A549 (cell line): ENCODE data around the gene UBE2O. TPM values are rescaled to one million over a fixed set of nuclear protein-coding genes. Genes with fewer than 3 reads are reported as not detected.

ENCODE experiments used
- ATAC-seq, 2 experiments: fragments of 200-7000 bp in 1 of 2; fragments of >200 bp in 1 of 2; cut with Nextera tagmentation in 1 of 2; cut with Tn5 transposase in 1 of 2; 3 replicates each; pipeline versions ENCODE4 v1.8.0 to v1.9.1; 2018 to 2020; ENCODE audit warnings: mild to moderate bottlenecking in 1 of 2, moderate library complexity in 1 of 2
- CTCF ChIA-PET: fragments of 300-600 bp; sonication (Branson Sonifier 250); formaldehyde crosslinking; extraction: SDS; loops from one replicate; lab custom pipeline; 2021; ENCODE audit warnings: antibody characterized with exemption, inconsistent platforms; lab: Yijun Ruan, JAX
- POLR2A ChIA-PET: fragments of 350-600 bp; formaldehyde crosslinking; extraction: SDS; loops from one replicate; lab custom pipeline; 2021; ENCODE audit warnings: antibody characterized with exemption, inconsistent platforms; lab: Yijun Ruan, JAX
- DNase-seq, 2 experiments: peaks; one replicate each; pipeline versions ENCODE4 v3.0.0 to v3.0.0-alpha.2; 2011 to 2016; ENCODE audit warnings: low read depth in 1 of 2, low spot score in 1 of 2
- FAIRE-seq: peaks from 2 replicates; lab custom pipeline; 2011; peaks lifted over from hg19 to GRCh38; lab: Jason Lieb, UNC
- H3K27ac ChIP-seq, 2 experiments: fragments of >200 bp; sonication (Bioruptor Twin); formaldehyde crosslinking; 3 replicates each; pipeline ENCODE4 v1.5.1; 2016 to 2017
- H3K4me1 ChIP-seq: fragments of >200 bp; sonication (Bioruptor Twin); formaldehyde crosslinking; 3 replicates; pipeline ENCODE4 v1.6.1; 2016
- H3K4me2 ChIP-seq: fragments of >200 bp; sonication (Bioruptor Twin); formaldehyde crosslinking; 3 replicates; pipeline ENCODE4 v1.6.1; 2016
- H3K4me3 ChIP-seq: fragments of >200 bp; sonication (Bioruptor Twin); formaldehyde crosslinking; 3 replicates; pipeline ENCODE4 v1.5.1; 2016
- H3K9me3 ChIP-seq: fragments of >200 bp; sonication (Bioruptor Twin); formaldehyde crosslinking; 3 replicates; pipeline ENCODE4 v1.6.1; 2016
- CBX2 ChIP-seq: fragments of 200-600 bp; sonication (generic); IDR thresholded peaks from 2 replicates; pipeline ENCODE4 v1.6.1; 2016; ENCODE audit warnings: low read depth, mild to moderate bottlenecking, borderline replicate concordance
- EHF ChIP-seq: fragments of 250-450 bp; sonication (Bioruptor Pico); IDR thresholded peaks from 2 replicates; pipeline ENCODE4 v1.5.0; 2020; ENCODE audit warnings: mild to moderate bottlenecking
- EHMT2 ChIP-seq: fragments of 200-600 bp; sonication (generic); IDR thresholded peaks from 2 replicates; pipeline ENCODE4 v1.6.1; 2016; ENCODE audit warnings: antibody characterized with exemption, low read depth, mild to moderate bottlenecking, moderate library complexity
- EP300 ChIP-seq, 2 experiments: fragments of >200 bp; sonication (Bioruptor Twin); formaldehyde crosslinking; IDR thresholded peaks; 2 replicates in 1 of 2; 3 replicates in 1 of 2; pipeline ENCODE4 v1.6.1; 2016 to 2017
- ESRRA ChIP-seq: fragments of 150-350 bp; IDR thresholded peaks from 2 replicates; pipeline ENCODE4 v1.6.1; 2014; ENCODE audit warnings: mild to moderate bottlenecking, low read length, borderline replicate concordance
- FOSB ChIP-seq: fragments of 250-450 bp; sonication (Bioruptor Pico); IDR thresholded peaks from 2 replicates; pipeline ENCODE4 v1.5.0; 2020; ENCODE audit warnings: mild to moderate bottlenecking, moderate library complexity
- FOSL2 ChIP-seq, 2 experiments: fragments of 450-650 bp in 1 of 2; fragments of >200 bp in 1 of 2; sonication (Bioruptor Twin) in 1 of 2; formaldehyde crosslinking; IDR thresholded peaks; 2 replicates each; pipeline versions ENCODE4 v1.5.0 to v1.6.1; 2016 to 2020; ENCODE audit warnings: mild to moderate bottlenecking in 1 of 2, moderate library complexity in 1 of 2
- FOXS1 ChIP-seq: fragments of 250-450 bp; sonication (Bioruptor Pico); IDR thresholded peaks from 2 replicates; pipeline ENCODE4 v1.5.0; 2020; ENCODE audit warnings: mild to moderate bottlenecking, moderate library complexity
- HEYL ChIP-seq: fragments of 250-450 bp; sonication (Bioruptor Pico); IDR thresholded peaks from 2 replicates; pipeline ENCODE4 v1.8.0; 2021; ENCODE audit warnings: mild to moderate bottlenecking, moderate library complexity
- HOXB13 ChIP-seq: fragments of 250-450 bp; sonication (Bioruptor Pico); IDR thresholded peaks from 2 replicates; pipeline ENCODE4 v1.5.0; 2020; ENCODE audit warnings: low read depth, mild to moderate bottlenecking, moderate library complexity
- HOXB5 ChIP-seq: fragments of 250-450 bp; sonication (Bioruptor Pico); IDR thresholded peaks from 2 replicates; pipeline ENCODE4 v1.5.0; 2020; ENCODE audit warnings: mild to moderate bottlenecking, moderate library complexity
- KDM5A ChIP-seq: fragments of 200-600 bp; sonication (generic); IDR thresholded peaks from 2 replicates; pipeline ENCODE4 v1.6.1; 2016; ENCODE audit warnings: antibody characterized with exemption, mild to moderate bottlenecking
- MAFK ChIP-seq: fragments of 450-650 bp; IDR thresholded peaks from 2 replicates; pipeline ENCODE4 v1.6.1; 2014; ENCODE audit not compliant: partially characterized antibody
- NFE2L2 ChIP-seq: fragments of 150-350 bp; conservative IDR thresholded peaks from 2 replicates; pipeline ENCODE4 v1.6.1; 2014; ENCODE audit warnings: low read length
- POLR2A ChIP-seq: IDR thresholded peaks from 2 replicates; pipeline ENCODE4 v1.6.1; 2012; ENCODE audit warnings: mild to moderate bottlenecking, low read length
- POLR2AphosphoS2 ChIP-seq: conservative IDR thresholded peaks from 2 replicates; pipeline ENCODE4 v1.6.1; 2012; ENCODE audit warnings: low read length, improper control_type of control experiment, inconsistent platforms
- RARB ChIP-seq: fragments of 250-450 bp; sonication (Bioruptor Pico); IDR thresholded peaks from 2 replicates; pipeline ENCODE4 v1.8.0; 2021; ENCODE audit warnings: mild to moderate bottlenecking, moderate library complexity
- RNF2 ChIP-seq: fragments of 200-600 bp; sonication (generic); IDR thresholded peaks from 2 replicates; pipeline ENCODE4 v1.6.1; 2016; ENCODE audit warnings: low read depth, mild to moderate bottlenecking, antibody characterized with exemption, moderate library complexity, borderline replicate concordance
- SMC3 ChIP-seq: fragments of >200 bp; sonication (Bioruptor Twin); formaldehyde crosslinking; IDR thresholded peaks from 3 replicates; pipeline ENCODE4 v1.6.1; 2018; ENCODE audit warnings: inconsistent platforms
- SREBF2 ChIP-seq: fragments of 450-650 bp; IDR thresholded peaks from 2 replicates; pipeline ENCODE4 v1.6.1; 2014; ENCODE audit warnings: mild to moderate bottlenecking, moderate library complexity
- TFCP2L1 ChIP-seq: fragments of 250-450 bp; sonication (Bioruptor Pico); IDR thresholded peaks from 2 replicates; pipeline ENCODE4 v1.5.0; 2021; ENCODE audit warnings: mild to moderate bottlenecking
- ZC3H11A ChIP-seq: fragments of 450-650 bp; IDR thresholded peaks from 2 replicates; pipeline ENCODE4 v1.6.1; 2014; ENCODE audit warnings: antibody characterized with exemption, mild to moderate bottlenecking
- ZSCAN20 ChIP-seq: fragments of 250-450 bp; sonication (Bioruptor Pico); IDR thresholded peaks from 2 replicates; pipeline ENCODE4 v1.8.0; 2022; ENCODE audit warnings: mild to moderate bottlenecking, moderate library complexity
- WGBS: methylation state at CpG from one replicate; pipeline ENCODE4 v1.1.6; 2017; ENCODE audit errors: missing lambda C conversion rate; 5-methylcytosine and 5-hydroxymethylcytosine counted together
- polyA plus RNA-seq, 4 experiments: library from polyadenylated mRNA; depleted of rRNA in 3 of 4; stranded (reverse); fragments of >200 nt; fragmentation: RNase III in 1 of 4; extraction: RNeasy Plus Mini Kit Qiagen cat#74134 plus additional on column Dnase treatment in 1 of 4; gene quantifications; 2 replicates in 3 of 4; 3 replicates in 1 of 4; pipeline ENCODE4 v1.2.3, GENCODE V29; 2011 to 2017
- TF ChIP-seq, protein P1 (sequence below): fragments of >200 bp; sonication (Bioruptor Twin); formaldehyde crosslinking; IDR thresholded peaks from 3 replicates; pipeline ENCODE4 v1.6.1; 2016
- TF ChIP-seq, protein P2 (sequence below): IDR thresholded peaks from 2 replicates; pipeline ENCODE4 v1.6.1; 2012
- TF ChIP-seq, protein P3 (sequence below): fragments of 450-650 bp; IDR thresholded peaks from 2 replicates; pipeline ENCODE4 v1.6.1; 2014; ENCODE audit warnings: antibody characterized with exemption
- TF ChIP-seq, protein P4 (sequence below): fragments of >200 bp; sonication (Bioruptor Twin); formaldehyde crosslinking; IDR thresholded peaks from 2 replicates; pipeline ENCODE4 v1.6.1; 2016
- TF ChIP-seq, protein P5 (sequence below): fragments of 250-450 bp; sonication (Bioruptor Pico); IDR thresholded peaks from 2 replicates; pipeline ENCODE4 v1.5.0; 2021; ENCODE audit warnings: mild to moderate bottlenecking, moderate library complexity, borderline replicate concordance

UBE2O gene
- polyA plus RNA-seq, 2 of the 4 experiments (the other 2 are of a cell fraction) = 22.0 to 25.7 TPM

DNA sequence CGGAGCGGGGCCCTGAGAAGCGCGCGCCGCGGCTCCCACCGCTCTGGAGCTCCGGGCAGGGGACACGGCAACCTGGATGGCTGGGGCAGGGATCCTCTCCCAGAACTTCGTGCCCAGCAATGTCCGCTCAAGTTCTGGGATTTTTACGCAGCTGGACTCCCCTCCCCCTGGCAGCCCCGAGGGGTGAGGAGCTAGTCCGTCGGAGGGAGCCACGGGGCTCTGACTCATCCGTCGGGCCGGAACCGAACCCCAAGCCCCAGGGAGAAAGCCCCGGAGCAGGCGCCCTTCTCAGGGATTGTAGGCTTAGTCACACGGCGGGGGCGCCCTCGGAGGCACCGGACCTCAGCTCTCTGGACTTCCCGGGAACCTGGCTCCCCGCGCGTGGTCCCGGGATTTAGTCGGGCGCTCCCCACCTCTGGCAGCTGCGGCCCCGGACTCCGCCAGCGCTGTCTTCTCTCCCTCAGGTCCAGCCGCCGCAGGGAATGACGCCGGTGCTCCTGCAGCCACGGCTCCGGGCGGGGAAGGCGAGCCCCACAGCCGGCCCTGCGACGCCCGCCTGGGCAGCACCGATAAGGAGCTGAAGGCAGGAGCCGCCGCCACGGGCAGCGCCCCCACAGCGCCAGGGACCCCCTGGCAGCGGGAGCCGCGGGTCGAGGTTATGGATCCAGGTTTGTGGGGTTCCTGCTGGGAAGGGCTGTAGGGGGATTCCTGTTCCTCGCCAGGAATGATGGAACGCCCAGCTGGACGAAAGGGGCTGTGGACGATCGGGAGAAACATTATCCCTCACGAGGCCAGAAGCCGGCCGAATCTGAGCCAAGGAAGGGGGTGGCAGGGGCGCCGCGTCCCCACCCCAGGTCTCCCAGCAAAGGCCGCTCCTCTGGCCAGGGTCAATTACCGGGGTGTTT, 67.7 kb downstream of the UBE2O start:
- 4% methylated on average over 40 of the region's 74 CpGs for WGBS
- no peaks in the 10 kb centered on the region for H3K9me3 ChIP-seq
- TF ChIP-seq EP300 (IDR thresholded peaks at IDR 0.05) (0 out of 5 replicates have a peak, but pooled peaks of 1 of the 2 experiments have one; percentile 11), HOXB5 (CRISPR knock-in tag) (no peak), RARB (CRISPR knock-in tag) (no peak), ZSCAN20 (no peak), FOSL2 (IDR thresholded peaks at IDR 0.05) (no peak; the same call in 1 of the 2 replicates), FOSL2 (CRISPR knock-in tag; IDR thresholded peaks at IDR 0.05) (peak; percentile 80), SMC3 (no peak), MAFK (no peak), HEYL (CRISPR knock-in tag) (no peak), FOXS1 (CRISPR knock-in tag) (no peak), POLR2AphosphoS2 (no peak), ZC3H11A (0 out of 2 replicates have a peak, but pooled peaks have one; percentile 0), NFE2L2 (no peak), TFCP2L1 (CRISPR knock-in tag) (no peak), RNF2 (0 out of 2 replicates have a peak, but pooled peaks have one; percentile 19), KDM5A (no peak)
- TF ChIP-seq, protein P1, sequence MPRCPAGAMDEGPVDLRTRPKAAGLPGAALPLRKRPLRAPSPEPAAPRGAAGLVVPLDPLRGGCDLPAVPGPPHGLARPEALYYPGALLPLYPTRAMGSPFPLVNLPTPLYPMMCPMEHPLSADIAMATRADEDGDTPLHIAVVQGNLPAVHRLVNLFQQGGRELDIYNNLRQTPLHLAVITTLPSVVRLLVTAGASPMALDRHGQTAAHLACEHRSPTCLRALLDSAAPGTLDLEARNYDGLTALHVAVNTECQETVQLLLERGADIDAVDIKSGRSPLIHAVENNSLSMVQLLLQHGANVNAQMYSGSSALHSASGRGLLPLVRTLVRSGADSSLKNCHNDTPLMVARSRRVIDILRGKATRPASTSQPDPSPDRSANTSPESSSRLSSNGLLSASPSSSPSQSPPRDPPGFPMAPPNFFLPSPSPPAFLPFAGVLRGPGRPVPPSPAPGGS = no peak
- H3K27ac ChIP-seq = peak overlapping the region; percentile 71 to 88
- ChIA-PET CTCF (interaction anchor here (0.6 to 43.2 kb wide), 46 partner anchors 10 to 1093 kb away, joined by 3 to 1094 read pairs (median 4); partner anchors contain the start of genes PRCD, PRPSAP1 and QRICH2), POLR2A (interaction anchor here (1.0 to 2.7 kb wide), 6 partner anchors 9 to 120 kb away, joined by 4 to 24 read pairs (median 8); partner anchors contain the start of genes PRPSAP1 and UBALD2)
- peak overlapping the region; percentile 91 for H3K4me2 ChIP-seq
- ATAC-seq = peak; percentile 38 to 52
- H3K4me3 ChIP-seq = peak overlapping the region; percentile 62
- peaks cover 20% of the 10 kb centered on the region for H3K4me1 ChIP-seq
- no peak for FAIRE-seq
- peak; percentile 68 to 77 for DNase-seq

DNA sequence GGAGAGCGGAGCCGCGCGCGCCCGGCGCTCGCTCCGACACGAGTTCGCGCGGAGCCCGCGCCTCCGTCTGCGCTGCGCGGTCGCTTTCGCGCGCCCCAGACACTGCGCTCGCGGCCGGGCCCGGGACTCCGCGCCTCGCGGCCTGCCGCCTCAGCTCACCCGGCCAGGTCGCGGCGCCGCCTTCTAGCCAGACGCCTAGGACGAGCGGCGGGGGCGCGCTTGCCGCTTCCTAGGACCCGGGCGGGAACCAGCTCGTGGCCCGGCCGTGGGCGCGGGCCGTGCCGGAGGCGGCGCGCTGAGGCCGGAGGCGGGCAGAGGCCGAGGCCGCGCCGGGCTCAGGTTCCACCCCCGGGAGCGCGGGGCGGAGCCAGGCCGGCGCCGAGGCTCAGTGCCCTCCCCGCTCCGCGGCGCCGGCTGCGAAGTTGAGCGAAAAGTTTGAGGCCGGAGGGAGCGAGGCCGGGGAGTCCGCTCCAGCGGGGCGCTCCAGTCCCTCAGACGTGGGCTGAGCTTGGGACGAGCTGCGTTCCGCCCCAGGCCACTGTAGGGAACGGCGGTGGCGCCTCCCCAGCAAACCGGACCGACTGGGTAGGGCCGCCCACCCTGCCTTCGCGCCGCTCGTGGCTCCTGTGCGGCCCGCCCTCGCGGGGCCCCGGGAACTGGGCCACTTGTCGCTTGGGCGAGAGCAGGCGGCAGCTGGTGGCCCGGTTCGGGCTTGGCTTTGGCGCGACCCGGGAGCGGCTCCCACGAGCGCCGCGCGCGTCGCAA, 68.5 kb downstream of the UBE2O start, which contains the start of gene SPHK1:
Gene SPHK1 (plus strand): TSS at position 388 of the 765 bp plus-strand sequence. CDS start 1,036 bp downstream, outside the sequence.
- ChIA-PET CTCF (interaction anchor here (0.6 to 43.2 kb wide), 32 partner anchors 9 to 384 kb away, joined by 3 to 1094 read pairs (median 4); partner anchors contain the start of genes CDK3, PRPSAP1 and QRICH2), POLR2A (interaction anchor here (1.0 to 2.7 kb wide), 6 partner anchors 8 to 120 kb away, joined by 4 to 24 read pairs (median 8); partner anchors contain the start of genes PRPSAP1 and UBALD2)
- Histone ChIP-seq H3K4me3 (peak within 1 kb of the TSS; percentile 62), H3K4me1 (peaks cover 20% of the 10 kb centered on the region), H3K4me2 (peak within 1 kb of the TSS; percentile 91), H3K9me3 (no peaks in the 10 kb centered on the region), H3K27ac (peak within 1 kb of the TSS; percentile 71 to 88)
- ATAC-seq = peak; percentile 57 to 69
- WGBS = no CpG with 5 or more reads among the region's 118 CpGs
- DNase-seq = peak; percentile 84 to 90
- no peak for FAIRE-seq
- TF ChIP-seq HOXB13 (0 out of 2 replicates have a peak, but pooled peaks have one; percentile 15), ESRRA (no peak), CBX2 (no peak), EHF (CRISPR knock-in tag) (no peak), POLR2A (peak; percentile 55; the same call in 1 of the 2 replicates), EHMT2 (no peak), EP300 (IDR thresholded peaks at IDR 0.05) (no peak), FOSB (CRISPR knock-in tag) (no peak), SREBF2 (no peak), FOXS1 (CRISPR knock-in tag) (no peak)
- TF ChIP-seq, protein P2, sequence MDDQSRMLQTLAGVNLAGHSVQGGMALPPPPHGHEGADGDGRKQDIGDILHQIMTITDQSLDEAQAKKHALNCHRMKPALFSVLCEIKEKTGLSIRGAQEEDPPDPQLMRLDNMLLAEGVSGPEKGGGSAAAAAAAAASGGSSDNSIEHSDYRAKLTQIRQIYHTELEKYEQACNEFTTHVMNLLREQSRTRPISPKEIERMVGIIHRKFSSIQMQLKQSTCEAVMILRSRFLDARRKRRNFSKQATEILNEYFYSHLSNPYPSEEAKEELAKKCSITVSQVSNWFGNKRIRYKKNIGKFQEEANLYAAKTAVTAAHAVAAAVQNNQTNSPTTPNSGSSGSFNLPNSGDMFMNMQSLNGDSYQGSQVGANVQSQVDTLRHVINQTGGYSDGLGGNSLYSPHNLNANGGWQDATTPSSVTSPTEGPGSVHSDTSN = no peak
- TF ChIP-seq, protein P1 = no peak
- TF ChIP-seq, protein P3, sequence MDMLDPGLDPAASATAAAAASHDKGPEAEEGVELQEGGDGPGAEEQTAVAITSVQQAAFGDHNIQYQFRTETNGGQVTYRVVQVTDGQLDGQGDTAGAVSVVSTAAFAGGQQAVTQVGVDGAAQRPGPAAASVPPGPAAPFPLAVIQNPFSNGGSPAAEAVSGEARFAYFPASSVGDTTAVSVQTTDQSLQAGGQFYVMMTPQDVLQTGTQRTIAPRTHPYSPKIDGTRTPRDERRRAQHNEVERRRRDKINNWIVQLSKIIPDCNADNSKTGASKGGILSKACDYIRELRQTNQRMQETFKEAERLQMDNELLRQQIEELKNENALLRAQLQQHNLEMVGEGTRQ = no peak
- TF ChIP-seq, protein P4, sequence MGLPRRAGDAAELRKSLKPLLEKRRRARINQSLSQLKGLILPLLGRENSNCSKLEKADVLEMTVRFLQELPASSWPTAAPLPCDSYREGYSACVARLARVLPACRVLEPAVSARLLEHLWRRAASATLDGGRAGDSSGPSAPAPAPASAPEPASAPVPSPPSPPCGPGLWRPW = no peak
- TF ChIP-seq, protein P5, sequence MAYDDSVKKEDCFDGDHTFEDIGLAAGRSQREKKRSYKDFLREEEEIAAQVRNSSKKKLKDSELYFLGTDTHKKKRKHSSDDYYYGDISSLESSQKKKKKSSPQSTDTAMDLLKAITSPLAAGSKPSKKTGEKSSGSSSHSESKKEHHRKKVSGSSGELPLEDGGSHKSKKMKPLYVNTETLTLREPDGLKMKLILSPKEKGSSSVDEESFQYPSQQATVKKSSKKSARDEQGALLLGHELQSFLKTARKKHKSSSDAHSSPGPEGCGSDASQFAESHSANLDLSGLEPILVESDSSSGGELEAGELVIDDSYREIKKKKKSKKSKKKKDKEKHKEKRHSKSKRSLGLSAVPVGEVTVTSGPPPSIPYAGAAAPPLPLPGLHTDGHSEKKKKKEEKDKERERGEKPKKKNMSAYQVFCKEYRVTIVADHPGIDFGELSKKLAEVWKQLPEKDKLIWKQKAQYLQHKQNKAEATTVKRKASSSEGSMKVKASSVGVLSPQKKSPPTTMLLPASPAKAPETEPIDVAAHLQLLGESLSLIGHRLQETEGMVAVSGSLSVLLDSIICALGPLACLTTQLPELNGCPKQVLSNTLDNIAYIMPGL (CRISPR knock-in tag) = 0 out of 2 replicates have a peak, but pooled peaks have one; percentile 17
